Peyer's patch (tissue), 4 donors: ENCODE measurements around the gene EPB41L5. TPM values are rescaled to one million over a fixed set of nuclear protein-coding genes. Genes with fewer than 3 reads are reported as not detected.

Experiments
- DNase-seq, 3 donors: peaks; one replicate each; pipeline ENCODE4 v3.0.0-alpha.2; 2017 to 2019
- H3K27ac ChIP-seq, 4 donors: fragments of 200-600 bp; sonication (generic); one replicate each; pipeline ENCODE4 v1.5.1; 2016 to 2019
- H3K27me3 ChIP-seq, 2 donors: fragments of 200-600 bp; sonication (generic); one replicate each; pipeline ENCODE4 v1.5.1; 2019
- H3K36me3 ChIP-seq, 3 donors: fragments of 200-600 bp; sonication (generic); one replicate each; pipeline ENCODE4 v1.5.1; 2016 to 2019
- H3K4me1 ChIP-seq, 4 donors: fragments of 200-600 bp; sonication (generic); one replicate each; pipeline ENCODE4 v1.5.1; 2016 to 2019
- H3K4me3 ChIP-seq, 4 donors: fragments of 200-600 bp; sonication (generic); 1 replicate in 3 of 4; 2 replicates in 1 of 4; pipeline ENCODE4 v1.5.1; 2016 to 2019; ENCODE audit warnings: mild to moderate bottlenecking in 1 of 4
- H3K9me3 ChIP-seq, 4 donors: fragments of 200-600 bp; sonication (generic); one replicate each; pipeline ENCODE4 v1.5.1; 2016 to 2019; ENCODE audit warnings: mild to moderate bottlenecking in 1 of 4
- POLR2A ChIP-seq, 2 donors: fragments of 450-650 bp; IDR thresholded peaks; one replicate each; pipeline ENCODE4 v1.5.1; 2017; ENCODE audit warnings: antibody characterized with exemption in 2 of 2, mild to moderate bottlenecking in 2 of 2, moderate library complexity in 2 of 2
- total RNA-seq, 4 donors: library from RNA; depleted of rRNA; stranded (reverse); fragments of >200 nt; gene quantifications; one replicate each; pipeline ENCODE4 v1.1.0, GENCODE V29; 2016
- TF ChIP-seq, protein P1 (sequence below), 6 experiments: fragments of 450-650 bp in 4 of 6; fragments of 200-600 bp in 2 of 6; sonication (generic) in 1 of 6; IDR thresholded peaks; one replicate each; pipeline ENCODE4 v1.5.1; 2017 to 2019; ENCODE audit warnings: antibody characterized with exemption in 6 of 6, mild to moderate bottlenecking in 3 of 6, moderate library complexity in 1 of 6

The EPB41L5 gene
- total RNA-seq, 4 donors from 2014 or later = 21.5 to 52.9 (median 41.4) TPM

DNA sequence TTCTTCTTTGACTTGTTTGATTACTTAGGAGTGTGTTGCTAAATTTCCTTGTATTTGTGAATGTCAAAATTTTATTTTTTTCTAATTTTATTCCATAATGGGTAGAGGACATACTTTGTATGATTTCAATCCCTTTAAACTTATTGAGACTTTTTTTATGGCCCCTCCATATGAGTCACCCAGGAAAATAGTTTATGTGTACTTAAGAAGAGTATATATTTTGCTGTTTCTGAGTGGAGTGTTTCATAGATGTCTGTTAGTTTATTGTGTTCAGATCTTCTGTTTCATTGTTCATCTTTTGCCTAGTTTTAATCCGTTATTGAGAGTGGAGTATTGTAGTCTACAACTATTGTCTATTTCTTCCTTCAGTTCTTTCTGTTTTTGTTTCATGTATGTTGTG lies 81.9 kb downstream of the EPB41L5 start:
- H3K36me3 ChIP-seq = no peaks in the 10 kb centered on the region
- no peak overlapping the region for H3K4me3 ChIP-seq
- H3K27me3 ChIP-seq = no peaks in the 10 kb centered on the region
- no peaks in the 10 kb centered on the region for H3K4me1 ChIP-seq
- H3K9me3 ChIP-seq = no peaks in the 10 kb centered on the region
- TF ChIP-seq, protein P1, sequence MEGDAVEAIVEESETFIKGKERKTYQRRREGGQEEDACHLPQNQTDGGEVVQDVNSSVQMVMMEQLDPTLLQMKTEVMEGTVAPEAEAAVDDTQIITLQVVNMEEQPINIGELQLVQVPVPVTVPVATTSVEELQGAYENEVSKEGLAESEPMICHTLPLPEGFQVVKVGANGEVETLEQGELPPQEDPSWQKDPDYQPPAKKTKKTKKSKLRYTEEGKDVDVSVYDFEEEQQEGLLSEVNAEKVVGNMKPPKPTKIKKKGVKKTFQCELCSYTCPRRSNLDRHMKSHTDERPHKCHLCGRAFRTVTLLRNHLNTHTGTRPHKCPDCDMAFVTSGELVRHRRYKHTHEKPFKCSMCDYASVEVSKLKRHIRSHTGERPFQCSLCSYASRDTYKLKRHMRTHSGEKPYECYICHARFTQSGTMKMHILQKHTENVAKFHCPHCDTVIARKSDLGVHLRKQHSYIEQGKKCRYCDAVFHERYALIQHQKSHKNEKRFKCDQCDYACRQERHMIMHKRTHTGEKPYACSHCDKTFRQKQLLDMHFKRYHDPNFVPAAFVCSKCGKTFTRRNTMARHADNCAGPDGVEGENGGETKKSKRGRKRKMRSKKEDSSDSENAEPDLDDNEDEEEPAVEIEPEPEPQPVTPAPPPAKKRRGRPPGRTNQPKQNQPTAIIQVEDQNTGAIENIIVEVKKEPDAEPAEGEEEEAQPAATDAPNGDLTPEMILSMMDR (IDR thresholded peaks at IDR 0.05) = no peak
- H3K27ac ChIP-seq = no peak overlapping the region
- no peak for DNase-seq

DNA sequence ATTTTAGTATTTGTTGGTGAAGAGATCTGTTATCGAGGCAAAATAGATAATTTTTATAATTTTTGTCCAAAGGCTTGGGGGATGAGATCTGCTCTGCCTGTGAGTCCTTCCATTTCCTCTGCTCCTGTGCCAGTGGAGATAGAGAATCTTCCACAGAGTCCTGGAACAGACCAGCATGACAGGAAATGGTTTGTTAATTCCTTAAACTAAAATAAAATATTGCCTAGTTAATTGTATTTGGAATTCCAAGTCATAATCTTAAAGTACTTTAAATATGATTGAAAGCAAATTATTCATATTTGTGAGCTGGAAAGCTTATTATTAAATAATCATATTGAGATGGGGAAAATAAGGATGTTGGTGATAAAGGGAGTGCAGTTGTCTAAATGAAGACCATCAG lies 87.8 kb downstream of the EPB41L5 start:
- TF ChIP-seq, protein P1 (IDR thresholded peaks at IDR 0.05) = no peak
- no peak for TF ChIP-seq POLR2A (IDR thresholded peaks at IDR 0.05)
- no peaks in the 10 kb centered on the region for H3K4me1 ChIP-seq
- no peaks in the 10 kb centered on the region for H3K9me3 ChIP-seq
- no peak for DNase-seq
- peaks cover 0 to 22% (median 0%) of the 10 kb centered on the region in 3 donors for H3K36me3 ChIP-seq
- no peaks in the 10 kb centered on the region for H3K27me3 ChIP-seq
- no peak overlapping the region for H3K4me3 ChIP-seq
- H3K27ac ChIP-seq = no peak overlapping the region

DNA sequence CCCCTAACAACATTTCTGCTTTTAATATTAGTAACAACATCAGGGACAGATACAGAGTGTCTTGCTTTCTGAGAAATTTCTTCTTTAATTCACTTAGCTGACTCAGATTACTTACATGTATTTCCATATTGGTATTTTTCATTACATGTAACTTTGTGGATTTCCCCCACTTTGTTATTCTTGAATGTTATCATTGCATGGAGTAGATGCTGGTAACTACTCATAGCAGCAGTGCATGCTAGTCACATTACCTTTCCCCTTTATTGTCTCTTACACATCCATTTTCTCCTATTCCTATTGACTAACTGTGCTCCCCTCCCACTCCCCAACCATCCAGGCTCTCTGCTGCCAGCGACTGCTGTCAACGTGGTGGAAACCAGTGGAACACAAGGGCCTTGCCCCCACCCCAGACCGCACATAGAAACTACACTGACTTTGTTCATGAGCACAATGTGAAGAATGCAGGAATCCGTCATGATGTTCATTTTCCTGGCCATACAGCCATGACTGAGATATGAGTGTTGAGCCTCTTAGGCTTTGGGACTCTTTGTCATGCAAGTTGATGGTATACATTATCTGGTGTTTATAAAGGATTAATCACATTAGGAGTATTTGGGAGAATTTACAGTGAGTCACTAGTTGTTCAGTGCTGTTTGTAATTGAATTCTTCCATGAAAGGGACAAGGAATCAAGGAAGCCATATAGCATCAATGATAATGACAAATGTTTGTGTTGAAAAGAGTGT lies 91.0 kb downstream of the EPB41L5 start:
- no peak for DNase-seq
- Histone ChIP-seq H3K36me3 (peaks cover 0 to 22% (median 0%) of the 10 kb centered on the region in 3 donors), H3K4me1 (peaks cover 0 to 5% (median 0%) of the 10 kb centered on the region in 4 donors), H3K9me3 (no peaks in the 10 kb centered on the region), H3K27ac (no peak overlapping the region), H3K27me3 (no peaks in the 10 kb centered on the region), H3K4me3 (no peak overlapping the region)
- TF ChIP-seq, protein P1 (IDR thresholded peaks at IDR 0.05) = no peak
- no peak for TF ChIP-seq POLR2A (IDR thresholded peaks at IDR 0.05)

DNA sequence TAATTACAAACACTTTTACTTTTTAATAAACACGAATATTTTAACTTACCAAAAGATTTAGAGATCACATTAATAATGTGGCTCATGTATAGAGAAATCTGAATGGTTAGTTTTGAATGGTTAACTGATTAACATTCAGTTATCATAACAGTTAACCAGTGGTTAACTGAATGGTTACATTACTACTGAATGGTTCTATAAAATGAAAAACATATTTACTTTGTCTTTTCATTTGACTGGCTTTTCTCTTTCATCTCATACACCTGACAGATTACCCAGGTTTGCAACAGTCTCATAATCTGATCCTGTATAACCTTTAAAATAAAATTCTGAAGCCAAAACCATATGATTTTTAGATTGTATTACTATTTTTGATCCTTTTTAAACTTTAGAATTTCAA lies 91.9 kb downstream of the EPB41L5 start:
- H3K36me3 ChIP-seq = peaks cover 0 to 22% (median 0%) of the 10 kb centered on the region in 3 donors
- H3K4me3 ChIP-seq = no peak overlapping the region
- no peaks in the 10 kb centered on the region for H3K27me3 ChIP-seq
- H3K4me1 ChIP-seq = peaks cover 0 to 7% (median 0%) of the 10 kb centered on the region in 4 donors
- DNase-seq = no peak
- H3K27ac ChIP-seq = no peak overlapping the region
- TF ChIP-seq POLR2A (IDR thresholded peaks at IDR 0.05) = no peak
- TF ChIP-seq, protein P1 (IDR thresholded peaks at IDR 0.05) = no peak
- H3K9me3 ChIP-seq = no peaks in the 10 kb centered on the region

DNA sequence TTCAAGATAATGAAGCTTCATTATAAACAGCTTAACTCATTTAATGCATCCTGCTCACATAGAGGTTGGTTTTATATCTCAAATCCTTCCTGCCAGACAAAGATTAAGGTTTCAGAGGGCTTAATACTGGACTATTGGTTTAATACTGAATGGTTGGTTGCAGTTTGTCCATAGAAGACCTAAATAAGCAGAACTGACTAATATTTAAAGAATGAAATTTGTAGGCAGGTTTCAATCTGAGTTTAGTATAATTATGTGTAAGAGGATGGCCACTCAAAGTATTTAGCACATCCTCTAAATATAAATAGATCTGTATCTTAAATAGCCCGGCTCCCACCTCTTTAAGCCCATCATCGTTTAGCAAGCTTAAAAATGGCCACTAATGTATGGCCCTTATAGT lies 92.5 kb downstream of the EPB41L5 start:
- no peak overlapping the region for H3K4me3 ChIP-seq
- TF ChIP-seq POLR2A (IDR thresholded peaks at IDR 0.05) = no peak
- TF ChIP-seq, protein P1 (IDR thresholded peaks at IDR 0.05) = no peak

More for the DNA sequence above, 92.5 kb downstream of the EPB41L5 start:
- no peak for DNase-seq
- peaks cover 0 to 22% (median 0%) of the 10 kb centered on the region in 3 donors for H3K36me3 ChIP-seq
- H3K27me3 ChIP-seq = no peaks in the 10 kb centered on the region
- H3K9me3 ChIP-seq = no peaks in the 10 kb centered on the region
- H3K27ac ChIP-seq = no peak overlapping the region
- H3K4me1 ChIP-seq = peaks cover 0 to 7% (median 0%) of the 10 kb centered on the region in 4 donors
